ENCODE measurements around the gene ZFAND4. TPM values are rescaled to one million over a fixed set of nuclear protein-coding genes. Genes with fewer than 3 reads are reported as not detected.

The ZFAND4 gene
- total RNA-seq, 1 experiment from 2014 or later = 18.3 TPM

GRCh38 chr10:45672181-45673073 lies at the start of gene ZFAND4 (continued):
- TF ChIP-seq ATF2 (CRISPR knock-in tag; IDR thresholded peaks at IDR 0.05; ENCODE audit: borderline replicate concordance, low read depth) (no peak), ZBTB21 (CRISPR knock-in tag; IDR thresholded peaks at IDR 0.05; ENCODE audit: borderline replicate concordance) (no peak), ESRRA (CRISPR knock-in tag; IDR thresholded peaks at IDR 0.05; ENCODE audit: borderline replicate concordance) (0 out of 2 replicates have a peak, but pooled peaks have one; percentile 24), TP53 (CRISPR knock-in tag; IDR thresholded peaks at IDR 0.05) (peak; percentile 88), SMAD4 (CRISPR knock-in tag; IDR thresholded peaks at IDR 0.05) (no peak), NR3C1 (CRISPR knock-in tag; conservative IDR thresholded peaks at IDR 0.05; ENCODE audit: low read depth) (peak; percentile 58; the same call in 1 of the 2 replicates), RORB (CRISPR knock-in tag; IDR thresholded peaks at IDR 0.05) (no peak), ARID4B (CRISPR knock-in tag; IDR thresholded peaks at IDR 0.05; ENCODE audit: borderline replicate concordance) (peak; percentile 53; the same call in 1 of the 2 replicates), CTCF (IDR thresholded peaks at IDR 0.05) (peak; percentile 37; the same call in 1 of the 2 replicates), USF2 (CRISPR knock-in tag; IDR thresholded peaks at IDR 0.05) (peak; percentile 5; the same call in 1 of the 2 replicates), TCF7 (CRISPR knock-in tag; IDR thresholded peaks at IDR 0.05; ENCODE audit: low read depth) (0 out of 2 replicates have a peak, but pooled peaks have one; percentile 71), MXD4 (CRISPR knock-in tag; IDR thresholded peaks at IDR 0.05; ENCODE audit: borderline replicate concordance) (no peak), GABPB1 (CRISPR knock-in tag; IDR thresholded peaks at IDR 0.05) (peak; percentile 34; the same call in 1 of the 2 replicates), CREM (CRISPR knock-in tag; IDR thresholded peaks at IDR 0.05) (peak; percentile 69), MYBL2 (CRISPR knock-in tag; IDR thresholded peaks at IDR 0.05) (peak; percentile 87), ZNF671 (CRISPR knock-in tag; IDR thresholded peaks at IDR 0.05) (no peak), IRF2 (CRISPR knock-in tag; IDR thresholded peaks at IDR 0.05; ENCODE audit: borderline replicate concordance, low read depth) (no peak), NFYB (CRISPR knock-in tag; conservative IDR thresholded peaks at IDR 0.05; ENCODE audit: low read depth) (peak; percentile 95), EMX1 (CRISPR knock-in tag; IDR thresholded peaks at IDR 0.05) (no peak), USF1 (CRISPR knock-in tag; IDR thresholded peaks at IDR 0.05) (peak; percentile 50; the same call in 1 of the 2 replicates), AR (CRISPR knock-in tag; IDR thresholded peaks at IDR 0.05) (no peak), NR2C2 (CRISPR knock-in tag; IDR thresholded peaks at IDR 0.05) (no peak), JAZF1 (CRISPR knock-in tag; IDR thresholded peaks at IDR 0.05) (no peak), OVOL2 (CRISPR knock-in tag; IDR thresholded peaks at IDR 0.05; ENCODE audit: borderline replicate concordance) (no peak)
